Stimulated activated CD8-positive, alpha-beta memory T cell treated with anti-CD3 and anti-CD28 coated beads, Interleukin-4, amount 100 ng/mL, for 4 hours (primary cell): ENCODE results near the gene CUX1.
"Not testable (repeated sequence)": the region's sequence is repeated elsewhere in the genome, so short reads cannot be mapped to it uniquely, and the experiment has no call there.

Experiments used
- DNase-seq, 2 donors: peaks; one replicate each; pipeline ENCODE4 v3.0.0-alpha.2; 2020; ENCODE audit warnings: low read depth in 2 of 2, low spot score in 1 of 2

CUX1 gene

GRCh38 chr7:101913247-101913721 is 95.9 kb downstream of the CUX1 start:
- no peak for DNase-seq

DNA sequence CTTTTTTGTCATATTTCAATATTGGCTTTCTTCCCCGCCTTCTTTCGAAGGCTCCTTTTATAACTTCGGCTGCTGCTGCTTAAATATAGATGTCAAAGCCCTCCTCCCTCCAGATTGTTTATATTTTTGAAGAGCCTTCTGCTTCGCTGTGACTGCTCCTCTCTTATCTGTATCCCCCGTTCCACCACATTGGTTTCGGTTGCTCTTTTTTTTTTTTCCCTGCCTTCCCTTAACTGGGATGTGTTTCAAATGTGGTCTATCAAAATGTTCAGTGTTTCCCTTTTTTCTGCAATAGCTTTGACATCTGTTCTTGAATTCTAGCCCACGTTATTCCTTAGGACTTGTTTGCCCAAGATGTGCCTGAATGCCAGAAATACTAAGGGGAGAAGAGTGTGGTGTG is 96.4 kb downstream of the CUX1 start:
- DNase-seq, result no peak

- no peak for DNase-seq
Observed at GRCh38 chr7:101915000-101915399, 97.6 kb downstream of the CUX1 start.

DNA sequence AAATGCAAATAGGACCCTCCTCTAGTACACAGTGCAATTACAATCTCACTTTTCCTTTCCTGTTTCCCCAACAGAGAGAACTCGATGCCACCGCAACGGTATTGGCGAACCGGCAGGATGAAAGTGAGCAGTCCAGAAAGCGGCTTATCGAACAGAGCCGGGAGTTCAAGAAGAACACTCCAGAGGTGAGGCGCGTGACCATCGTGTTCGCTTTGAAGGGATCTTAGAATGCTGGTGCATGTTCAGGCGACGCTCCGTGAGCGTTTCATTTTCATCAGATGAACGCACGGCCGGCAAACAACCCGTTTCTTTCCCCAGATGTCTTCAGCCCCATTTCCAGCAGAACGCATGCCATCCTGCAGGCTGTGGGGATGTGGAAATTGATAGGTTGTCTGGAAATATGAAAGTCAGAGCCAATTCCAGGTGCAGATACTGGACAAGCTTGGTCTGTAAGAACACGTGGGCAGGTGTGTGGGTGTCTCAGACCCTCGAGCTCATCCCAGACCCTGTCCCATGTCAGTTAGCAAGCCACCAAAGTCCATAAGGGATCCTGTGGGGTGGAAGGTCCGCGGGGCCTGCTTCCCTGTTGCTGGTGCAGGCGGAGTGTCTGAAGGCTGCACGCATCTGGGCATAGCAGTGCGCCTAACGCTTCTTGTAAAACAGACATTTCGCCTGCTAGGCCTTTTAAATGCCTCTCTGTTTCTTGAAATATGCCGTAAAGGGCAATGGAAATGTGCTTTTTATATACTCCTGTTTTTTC is 98.8 kb downstream of the CUX1 start:
- no peak for DNase-seq

GRCh38 chr7:101916876-101917275 is 99.5 kb downstream of the CUX1 start:
- no peak for DNase-seq

DNA sequence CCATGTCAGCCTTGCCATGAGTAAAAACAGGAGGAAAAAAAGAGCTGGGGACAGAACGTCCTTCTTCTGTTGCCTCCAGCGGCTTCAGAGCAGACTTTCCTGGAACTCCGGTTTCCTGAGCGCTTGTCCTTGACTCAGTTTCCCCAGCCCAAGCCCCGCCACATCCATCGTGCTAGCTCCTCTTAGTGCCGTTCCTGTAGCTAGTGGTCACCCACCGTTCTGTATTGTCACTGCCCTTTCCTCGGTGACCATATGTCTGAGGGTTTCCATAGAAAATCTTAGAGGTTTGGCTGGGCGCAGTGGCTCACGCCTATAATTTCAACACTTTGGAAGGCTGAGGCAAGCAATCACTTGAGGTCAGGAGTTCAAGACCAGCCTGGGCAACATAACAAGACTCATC is 100.1 kb downstream of the CUX1 start:
- DNase-seq, result no peak

DNA sequence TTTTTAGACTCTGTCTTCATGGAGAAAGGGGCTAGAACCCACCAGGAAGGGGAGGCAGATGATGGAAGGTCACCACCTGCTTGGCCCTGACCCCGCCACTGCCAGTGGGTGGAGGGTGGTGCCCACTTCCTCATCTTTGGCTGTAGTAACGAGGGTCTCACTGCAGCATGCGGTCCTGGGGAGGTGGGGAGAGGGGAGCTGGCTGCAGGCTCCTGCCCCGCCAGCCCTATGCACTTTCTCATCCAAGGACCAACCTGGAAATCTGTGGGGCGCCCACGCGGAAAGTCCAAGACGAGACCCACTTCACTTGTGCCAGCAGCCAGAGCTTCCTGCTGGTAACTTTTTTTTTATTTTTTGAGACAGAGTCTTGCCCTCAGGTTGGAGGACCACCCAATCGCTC is 101.0 kb downstream of the CUX1 start:
- no peak for DNase-seq

GRCh38 chr7:101919363-101920115 is 102.1 kb downstream of the CUX1 start:
- DNase-seq, result no peak

- DNase-seq, result no peak
Observed at GRCh38 chr7:101921061-101921460, 103.6 kb downstream of the CUX1 start.

DNA sequence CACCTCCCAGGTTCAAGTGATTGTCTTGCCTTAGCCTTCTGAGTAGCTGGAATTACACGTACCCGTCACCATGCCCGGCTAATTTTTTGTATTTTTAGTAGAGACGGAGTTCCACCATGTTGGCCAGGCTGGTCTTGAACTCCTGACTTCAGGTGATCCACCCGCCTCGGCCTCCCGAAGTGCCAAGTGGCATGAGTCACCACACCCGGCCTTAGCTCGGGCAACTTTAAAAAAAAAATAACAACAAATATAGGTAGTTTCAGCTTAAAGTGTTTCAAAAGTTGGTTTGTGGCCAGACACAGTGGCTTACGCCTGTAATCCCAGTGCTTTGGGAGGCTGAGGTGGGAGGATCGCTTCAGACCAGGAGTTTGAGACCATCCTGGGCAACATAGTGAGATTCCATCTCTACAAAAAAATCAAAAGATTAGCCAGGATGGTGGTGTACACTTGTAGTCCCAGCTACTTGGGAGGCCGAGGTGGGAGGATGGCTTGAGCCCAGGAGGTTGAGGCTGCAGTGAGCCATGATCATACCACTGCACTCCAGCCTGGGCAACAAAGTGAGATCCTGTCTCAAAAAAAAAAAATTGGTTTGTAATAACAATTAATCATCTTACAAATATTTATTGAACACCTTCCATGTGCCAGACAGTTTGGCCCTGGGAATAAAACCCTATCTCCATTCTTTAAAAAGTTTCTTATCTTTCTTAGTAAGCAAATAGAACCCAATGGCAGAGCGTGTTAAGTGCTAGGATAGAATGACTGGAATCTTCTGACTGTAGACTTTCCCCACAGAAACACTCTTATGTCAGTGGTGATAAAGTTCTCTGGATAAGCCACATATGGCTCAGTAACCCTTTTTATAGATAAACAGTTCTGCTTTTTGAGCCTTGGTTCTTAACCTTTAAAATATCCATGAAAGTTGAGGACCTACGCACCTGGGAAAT is 104.4 kb downstream of the CUX1 start:
- not testable (repeated sequence) for DNase-seq

DNA sequence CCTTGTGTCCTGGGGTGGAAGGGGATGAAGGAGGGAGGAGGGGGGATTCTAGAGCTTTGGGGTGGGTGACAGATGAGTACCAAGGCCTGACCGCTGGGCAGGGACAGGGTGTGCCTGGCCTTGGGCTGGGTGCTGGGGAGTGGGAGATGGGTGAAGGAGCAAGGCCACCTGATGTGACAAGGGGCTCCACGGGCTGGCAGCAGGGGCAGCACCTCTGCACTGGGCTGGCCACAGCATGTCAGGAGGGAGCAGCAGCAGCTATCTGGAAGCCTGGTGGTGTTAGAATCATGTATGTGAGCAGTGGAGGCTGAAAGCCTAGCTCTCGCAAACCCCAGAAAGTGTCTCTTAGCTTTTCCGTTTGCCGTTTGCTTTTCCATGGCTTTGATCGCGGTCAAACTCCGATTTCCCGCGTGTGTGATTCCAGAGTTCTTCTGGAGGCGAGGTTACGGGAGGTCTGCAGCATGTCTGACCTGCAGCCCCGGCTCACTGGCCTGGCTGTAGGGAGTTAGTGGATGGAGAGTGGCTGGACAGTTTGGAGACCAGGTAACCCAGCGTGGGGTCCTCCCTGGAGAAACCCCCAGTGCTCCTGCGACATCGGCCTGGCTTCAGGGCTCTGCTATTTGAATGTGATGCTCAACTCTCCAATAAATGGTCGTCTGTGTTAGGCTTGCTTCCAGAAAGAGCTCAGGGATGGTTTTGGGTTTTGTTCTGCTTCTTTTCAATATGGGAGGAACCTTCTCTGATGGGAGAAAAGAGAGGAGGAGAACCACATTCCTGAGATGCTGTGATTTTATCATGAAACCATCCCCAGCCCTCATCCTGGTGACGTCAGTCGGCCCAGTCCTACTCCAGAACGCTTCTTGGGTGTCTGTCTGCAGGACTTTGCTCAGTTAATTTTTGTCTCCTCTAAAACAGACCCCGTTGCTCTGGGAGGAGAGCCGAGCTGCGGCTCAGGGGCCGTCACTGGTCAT is 105.5 kb downstream of the CUX1 start:
- no peak for DNase-seq

GRCh38 chr7:101923602-101923985 is 106.2 kb downstream of the CUX1 start:
- DNase-seq, result no peak

GRCh38 chr7:101924171-101924570 is 106.7 kb downstream of the CUX1 start:
- no peak for DNase-seq

DNA sequence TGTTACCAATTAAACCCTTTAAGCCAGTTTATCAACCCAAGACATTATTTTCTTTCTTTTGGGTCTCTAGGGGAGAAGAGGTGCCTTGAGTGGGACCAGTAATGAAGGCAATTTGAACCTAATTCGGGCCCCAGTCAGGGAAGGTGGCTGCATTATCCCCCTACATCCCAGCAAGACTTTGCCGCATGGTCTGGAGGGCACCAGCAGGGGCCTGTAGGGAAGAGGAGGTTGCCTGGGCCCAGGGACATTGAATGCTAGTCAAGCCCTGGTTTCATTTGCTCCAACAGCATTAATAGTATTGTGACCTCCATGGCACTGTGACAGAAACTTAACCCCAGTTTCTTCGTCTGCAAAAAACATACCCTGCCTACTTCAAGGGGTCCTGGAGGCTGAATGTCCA is 108.8 kb downstream of the CUX1 start:
- DNase-seq, result no peak

- DNase-seq, result no peak
Observed at GRCh38 chr7:101927389-101927788, 110.0 kb downstream of the CUX1 start.

DNA sequence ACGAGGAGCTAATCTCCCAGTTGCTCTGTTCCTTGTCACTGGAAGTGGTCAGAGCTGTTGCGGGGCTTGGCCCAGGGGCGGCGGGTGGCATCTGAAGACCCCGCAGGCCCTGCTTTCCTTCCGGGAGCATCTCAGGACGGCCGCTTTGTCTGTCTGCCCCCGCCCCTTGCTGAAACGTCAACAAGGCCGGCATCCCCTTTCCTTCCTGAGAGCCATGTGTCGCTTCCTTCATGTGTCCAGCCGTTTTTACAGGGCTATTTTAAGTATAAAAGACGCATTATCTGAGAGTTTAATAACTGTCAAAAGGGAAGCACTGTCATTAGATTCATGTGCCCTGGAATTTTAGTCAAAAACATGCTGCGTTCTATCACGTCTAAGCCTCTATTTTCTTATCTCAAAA is 110.4 kb downstream of the CUX1 start:
- DNase-seq, result no peak

- no peak for DNase-seq
Observed at GRCh38 chr7:101929256-101929655, 111.8 kb downstream of the CUX1 start.

- DNase-seq, result not testable (repeated sequence)
Observed at GRCh38 chr7:101929911-101930310, 112.5 kb downstream of the CUX1 start.

- DNase-seq, result no peak
Observed at GRCh38 chr7:101932083-101932482, 114.7 kb downstream of the CUX1 start.

- DNase-seq, result no peak
Observed at GRCh38 chr7:101933028-101933427, 115.6 kb downstream of the CUX1 start.
